Mucosa of descending colon (tissue), 3 donors: ENCODE data around the gene MAP4K1. TPM values are rescaled to one million over a fixed set of nuclear protein-coding genes. Genes with fewer than 3 reads are reported as not detected.
"Not testable (repeated sequence)": the region's sequence is repeated elsewhere in the genome, so short reads cannot be mapped to it uniquely, and the experiment has no call there.

Source experiments
- ATAC-seq: fragments of 200-7000 bp; cut with Tn5 transposase; one replicate; pipeline ENCODE4 v1.9.1; 2020; ENCODE audit warnings: mild to moderate bottlenecking, moderate library complexity
- DNase-seq, 3 donors: peaks; one replicate each; pipeline ENCODE4 v3.0.0-alpha.2; 2020
- H3K36me3 ChIP-seq: fragments of 200-600 bp; one replicate; pipeline ENCODE4 v1.8.0; 2021; ENCODE audit warnings: low read depth, mild to moderate bottlenecking
- H3K4me1 ChIP-seq: fragments of 200-600 bp; one replicate; pipeline ENCODE4 v1.8.0; 2021; ENCODE audit warnings: low read depth, mild to moderate bottlenecking
- H3K4me3 ChIP-seq: fragments of 200-600 bp; one replicate; pipeline ENCODE4 v1.8.0; 2021; ENCODE audit warnings: mild to moderate bottlenecking
- H3K9me3 ChIP-seq: fragments of 200-600 bp; one replicate; pipeline ENCODE4 v1.8.0; 2021; ENCODE audit warnings: mild to moderate bottlenecking
- CTCF ChIP-seq: fragments of 200-600 bp; IDR thresholded peaks from one replicate; pipeline ENCODE4 v1.8.0; 2022; ENCODE audit warnings: antibody characterized with exemption, mild to moderate bottlenecking
- intact Hi-C, 2 donors: fragments of 100-400 bp; cut with DNase I in 1 of 2; cut with micrococcal nuclease in 1 of 2; formaldehyde crosslinking; loops; one replicate each; pipeline versions ENCODE4 v1.11.0 to v1.11.1; 2022; cut with DNase I, micrococcal nuclease
- total RNA-seq, 3 donors: library from RNA; stranded (reverse); fragmentation: NEBNext Ultra II Directional in 2 of 3; extraction: Animal tissue kit (Norgen Biotek cat#: 25700) in 2 of 3; gene quantifications; one replicate each; pipeline versions ENCODE4 v1.2.1 to v1.2.4, GENCODE V29; 2021 to 2023
- donor health status: DM: no; HTN: no; CAD: no; lungs with moderate emphysema.
- donor health status: DM: no; HTN: no; CAD: no.
- donor health status: DM: no; HTN: yes; CAD: no.

MAP4K1 gene
- total RNA-seq, 3 donors from 2014 or later = 6.9 to 10.6 (median 7.4) TPM

- DNase-seq (no peak), ATAC-seq (no peak)
- no peak for TF ChIP-seq CTCF
- H3K9me3 ChIP-seq = no peaks in the 10 kb centered on the region
- H3K4me1 ChIP-seq = peaks cover 5% of the 10 kb centered on the region
- H3K4me3 ChIP-seq = no peak overlapping the region
- H3K36me3 ChIP-seq = no peaks in the 10 kb centered on the region
- intact Hi-C loops = no loop called here
Observed at GRCh38 chr19:38615007-38615581, 2.7 kb downstream of the MAP4K1 start.

- no peak for TF ChIP-seq CTCF
- no peak for DNase-seq
- H3K4me3 ChIP-seq = no peak overlapping the region
- H3K36me3 ChIP-seq = no peaks in the 10 kb centered on the region
- intact Hi-C loops = no loop called here
- H3K4me1 ChIP-seq = no peaks in the 10 kb centered on the region
- H3K9me3 ChIP-seq = no peaks in the 10 kb centered on the region
- no peak for ATAC-seq
Observed at GRCh38 chr19:38614289-38614688, 3.5 kb downstream of the MAP4K1 start.

- DNase-seq (no peak), ATAC-seq (no peak)
- H3K4me1 ChIP-seq = no peaks in the 10 kb centered on the region
- H3K36me3 ChIP-seq = no peaks in the 10 kb centered on the region
- H3K9me3 ChIP-seq = no peaks in the 10 kb centered on the region
- intact Hi-C loops = no loop called here
- no peak for TF ChIP-seq CTCF
- no peak overlapping the region for H3K4me3 ChIP-seq
Observed at GRCh38 chr19:38606131-38606530, 11.6 kb downstream of the MAP4K1 start.

- ATAC-seq, H3K4me1 ChIP-seq, intact Hi-C loops, H3K4me3 ChIP-seq, H3K9me3 ChIP-seq, DNase-seq, H3K36me3 ChIP-seq: not testable (repeated sequence)
Observed at GRCh38 chr19:38602856-38603255, 14.9 kb downstream of the MAP4K1 start.

- no peak for DNase-seq
- ATAC-seq = no peak
- Histone ChIP-seq H3K36me3 (no peaks in the 10 kb centered on the region), H3K4me3 (no peak overlapping the region), H3K9me3 (no peaks in the 10 kb centered on the region), H3K4me1 (no peaks in the 10 kb centered on the region)
- intact Hi-C loops = no loop called here
- no peak for TF ChIP-seq CTCF
Observed at GRCh38 chr19:38599722-38600121, 18.0 kb downstream of the MAP4K1 start.

GRCh38 chr19:38597075-38597474 is 20.7 kb downstream of the MAP4K1 start:
- Histone ChIP-seq H3K4me3 (no peak overlapping the region), H3K4me1 (no peaks in the 10 kb centered on the region), H3K36me3 (no peaks in the 10 kb centered on the region), H3K9me3 (no peaks in the 10 kb centered on the region)
- intact Hi-C loops = no loop called here
- ATAC-seq = no peak
- no peak for TF ChIP-seq CTCF
- no peak for DNase-seq
